T-helper 1 cell treated with Interleukin-12 subunit alpha and Interleukin-12 subunit beta and Interleukin-4 antibody, amounts not matched to agents 30 μg/mL and 1 μg/mL, for 36 hours (primary cell): ENCODE data around the gene GNAO1.
A peak's percentile ranks its signal among the peaks of the same experiment; 100 is the strongest.

ENCODE experiments used
- H3K27ac Mint-ChIP-seq: one replicate; pipeline ENCODE4 v1.8.0; 2021; ENCODE audit warnings: mild to moderate bottlenecking, mixed read lengths
- H3K27me3 Mint-ChIP-seq: one replicate; pipeline ENCODE4 v1.8.0; 2021; ENCODE audit warnings: low read depth, mixed read lengths
- H3K36me3 Mint-ChIP-seq: one replicate; pipeline ENCODE4 v1.8.0; 2021; ENCODE audit warnings: low read depth, mixed read lengths
- H3K4me1 Mint-ChIP-seq: one replicate; pipeline ENCODE4 v1.8.0; 2021; ENCODE audit warnings: low read depth, mixed read lengths
- H3K4me3 Mint-ChIP-seq: one replicate; pipeline ENCODE4 v1.8.0; 2021; ENCODE audit warnings: mild to moderate bottlenecking, moderate library complexity, mixed read lengths
- H3K9me3 Mint-ChIP-seq: one replicate; pipeline ENCODE4 v1.8.0; 2021; ENCODE audit warnings: mixed read lengths

GNAO1 gene

GRCh38 chr16:56242740-56243139, 51.5 kb downstream of the GNAO1 start:
- Mint-ChIP-seq H3K36me3 (no peaks in the 10 kb centered on the region), H3K4me1 (no peaks in the 10 kb centered on the region), H3K9me3 (no peaks in the 10 kb centered on the region), H3K4me3 (no peak overlapping the region), H3K27ac (no peak overlapping the region), H3K27me3 (peaks cover 9% of the 10 kb centered on the region)

GRCh38 chr16:56244612-56245011, 53.3 kb downstream of the GNAO1 start:
- Mint-ChIP-seq H3K4me3 (no peak overlapping the region), H3K9me3 (no peaks in the 10 kb centered on the region), H3K27me3 (peaks cover 5% of the 10 kb centered on the region), H3K36me3 (no peaks in the 10 kb centered on the region), H3K27ac (no peak overlapping the region), H3K4me1 (no peaks in the 10 kb centered on the region)

GRCh38 chr16:56245197-56245596, 53.9 kb downstream of the GNAO1 start:
- no peaks in the 10 kb centered on the region for H3K9me3 Mint-ChIP-seq
- no peaks in the 10 kb centered on the region for H3K4me1 Mint-ChIP-seq
- H3K27ac Mint-ChIP-seq: no peak overlapping the region
- H3K27me3 Mint-ChIP-seq: peaks cover 5% of the 10 kb centered on the region
- H3K36me3 Mint-ChIP-seq: no peaks in the 10 kb centered on the region
- no peak overlapping the region for H3K4me3 Mint-ChIP-seq

GRCh38 chr16:56246051-56246817, 54.9 kb downstream of the GNAO1 start:
- Mint-ChIP-seq H3K27ac (no peak overlapping the region), H3K4me1 (no peaks in the 10 kb centered on the region), H3K36me3 (no peaks in the 10 kb centered on the region), H3K4me3 (no peak overlapping the region), H3K27me3 (peaks cover 10% of the 10 kb centered on the region), H3K9me3 (no peaks in the 10 kb centered on the region)

- no peaks in the 10 kb centered on the region for H3K9me3 Mint-ChIP-seq
- H3K4me1 Mint-ChIP-seq: no peaks in the 10 kb centered on the region
- H3K27me3 Mint-ChIP-seq: peaks cover 10% of the 10 kb centered on the region
- H3K27ac Mint-ChIP-seq: no peak overlapping the region
- H3K4me3 Mint-ChIP-seq: no peak overlapping the region
- H3K36me3 Mint-ChIP-seq: no peaks in the 10 kb centered on the region
Measured at GRCh38 chr16:56247018-56247417, 55.7 kb downstream of the GNAO1 start.

GRCh38 chr16:56247808-56248207, 56.5 kb downstream of the GNAO1 start:
- Mint-ChIP-seq H3K9me3 (no peaks in the 10 kb centered on the region), H3K27ac (no peak overlapping the region), H3K36me3 (no peaks in the 10 kb centered on the region), H3K27me3 (peaks cover 5% of the 10 kb centered on the region), H3K4me1 (no peaks in the 10 kb centered on the region), H3K4me3 (no peak overlapping the region)

- Mint-ChIP-seq H3K27me3 (peaks cover 37% of the 10 kb centered on the region), H3K27ac (no peak overlapping the region), H3K4me3 (no peak overlapping the region), H3K4me1 (no peaks in the 10 kb centered on the region), H3K9me3 (no peaks in the 10 kb centered on the region), H3K36me3 (no peaks in the 10 kb centered on the region)
Measured at GRCh38 chr16:56252835-56253234, 61.5 kb downstream of the GNAO1 start.

GRCh38 chr16:56255904-56256303, 64.6 kb downstream of the GNAO1 start:
- Mint-ChIP-seq H3K9me3 (no peaks in the 10 kb centered on the region), H3K27me3 (peaks cover 36% of the 10 kb centered on the region), H3K27ac (no peak overlapping the region), H3K4me3 (no peak overlapping the region), H3K36me3 (no peaks in the 10 kb centered on the region), H3K4me1 (peaks cover 2% of the 10 kb centered on the region)

- Mint-ChIP-seq H3K27me3 (peaks cover 40% of the 10 kb centered on the region), H3K4me3 (no peak overlapping the region), H3K27ac (no peak overlapping the region), H3K4me1 (peaks cover 15% of the 10 kb centered on the region), H3K9me3 (no peaks in the 10 kb centered on the region), H3K36me3 (no peaks in the 10 kb centered on the region)
Measured at GRCh38 chr16:56257239-56257638, 66.0 kb downstream of the GNAO1 start.

- Mint-ChIP-seq H3K4me1 (peaks cover 20% of the 10 kb centered on the region), H3K4me3 (no peak overlapping the region), H3K36me3 (no peaks in the 10 kb centered on the region), H3K9me3 (no peaks in the 10 kb centered on the region), H3K27me3 (peaks cover 40% of the 10 kb centered on the region), H3K27ac (no peak overlapping the region)
Measured at GRCh38 chr16:56257666-56258342, 66.5 kb downstream of the GNAO1 start.

GRCh38 chr16:56258508-56259424, 67.5 kb downstream of the GNAO1 start:
- H3K27ac Mint-ChIP-seq: no peak overlapping the region
- H3K9me3 Mint-ChIP-seq: no peaks in the 10 kb centered on the region

GRCh38 chr16:56259425-56259779, 68.1 kb downstream of the GNAO1 start:
- no peaks in the 10 kb centered on the region for H3K9me3 Mint-ChIP-seq
- peaks cover 27% of the 10 kb centered on the region for H3K4me1 Mint-ChIP-seq

More at GRCh38 chr16:56258508-56259424, 67.5 kb downstream of the GNAO1 start:
- no peak overlapping the region for H3K4me3 Mint-ChIP-seq
- H3K27me3 Mint-ChIP-seq: peaks cover 36% of the 10 kb centered on the region
- H3K4me1 Mint-ChIP-seq: peaks cover 27% of the 10 kb centered on the region
- no peaks in the 10 kb centered on the region for H3K36me3 Mint-ChIP-seq

GRCh38 chr16:56260378-56261160, 69.3 kb downstream of the GNAO1 start:
- Mint-ChIP-seq H3K4me1 (peaks cover 30% of the 10 kb centered on the region), H3K4me3 (no peak overlapping the region), H3K27ac (no peak overlapping the region), H3K9me3 (no peaks in the 10 kb centered on the region), H3K36me3 (no peaks in the 10 kb centered on the region), H3K27me3 (peaks cover 21% of the 10 kb centered on the region)

More at GRCh38 chr16:56259425-56259779, 68.1 kb downstream of the GNAO1 start:
- Mint-ChIP-seq H3K4me3 (no peak overlapping the region), H3K27me3 (peaks cover 33% of the 10 kb centered on the region), H3K27ac (no peak overlapping the region), H3K36me3 (no peaks in the 10 kb centered on the region)

GRCh38 chr16:56261656-56262055, 70.4 kb downstream of the GNAO1 start:
- Mint-ChIP-seq H3K9me3 (no peaks in the 10 kb centered on the region), H3K27me3 (peaks cover 13% of the 10 kb centered on the region), H3K4me1 (peaks cover 30% of the 10 kb centered on the region), H3K27ac (peak overlapping the region; percentile 26), H3K36me3 (no peaks in the 10 kb centered on the region), H3K4me3 (peak overlapping the region; percentile 25)
